CD1c-positive myeloid dendritic cell (primary cell): Measurements from ENCODE around the gene ZDHHC8.

Experiments used
- DNase-seq: peaks from one replicate; pipeline ENCODE4 v3.0.0-alpha.2; 2016; ENCODE audit errors: extremely low spot score

Gene ZDHHC8

GRCh38 chr22:20142711-20143621, 11.4 kb downstream of the ZDHHC8 start:
- DNase-seq: no peak

GRCh38 chr22:20143883-20144665, 12.5 kb downstream of the ZDHHC8 start:
- no peak for DNase-seq

GRCh38 chr22:20145206-20145831, 13.7 kb downstream of the ZDHHC8 start:
- no peak for DNase-seq

GRCh38 chr22:20145832-20146223, 14.2 kb downstream of the ZDHHC8 start:
- DNase-seq: no peak

- DNase-seq: no peak
These were observed 15.2 kb downstream of the ZDHHC8 start for GRCh38 chr22:20146777-20147176.

- DNase-seq: no peak
These were observed 15.8 kb downstream of the ZDHHC8 start for GRCh38 chr22:20147237-20147988.

- DNase-seq: no peak
These were observed 16.8 kb downstream of the ZDHHC8 start for GRCh38 chr22:20148414-20148813.

GRCh38 chr22:20149257-20150250, 17.9 kb downstream of the ZDHHC8 start:
- no peak for DNase-seq

GRCh38 chr22:20150381-20151275, 19.0 kb downstream of the ZDHHC8 start, which contains the start of gene CCDC188:
Gene CCDC188 (minus strand): TSS chr22:20151055. CDS start chr22:20150986, 69 bp downstream.
- DNase-seq: no peak

- DNase-seq: no peak
These were observed 19.6 kb downstream of the ZDHHC8 start for GRCh38 chr22:20151276-20151588.

- DNase-seq: no peak
These were observed 20.9 kb downstream of the ZDHHC8 start for GRCh38 chr22:20152464-20152890.

- DNase-seq: no peak
These were observed 22.3 kb downstream of the ZDHHC8 start for GRCh38 chr22:20153945-20154344.

- no peak for DNase-seq
These were observed 23.1 kb downstream of the ZDHHC8 start for GRCh38 chr22:20154602-20155187.

- DNase-seq: peak; percentile 55
These were observed 23.9 kb downstream of the ZDHHC8 start for GRCh38 chr22:20155330-20156041.

- DNase-seq: no peak
These were observed 24.4 kb downstream of the ZDHHC8 start for GRCh38 chr22:20156042-20156389.

- DNase-seq: peak; percentile 86
These were observed 25.2 kb downstream of the ZDHHC8 start for GRCh38 chr22:20156611-20157429.

GRCh38 chr22:20157430-20158183, 26.0 kb downstream of the ZDHHC8 start:
- no peak for DNase-seq
